ENCODE data around the gene SH3GL2. TPM values are rescaled to one million over a fixed set of nuclear protein-coding genes. Genes with fewer than 3 reads are reported as not detected.

SH3GL2 gene
- total RNA-seq, 1 donor from 2014 or later, result 3.6 TPM

GRCh38 chr9:17658237-17658636 lies 79.4 kb downstream of the SH3GL2 start:
- no peak for DNase-seq (ENCODE audit: low spot score)

- DNase-seq (ENCODE audit: low spot score), result no peak
Observed at GRCh38 chr9:17660158-17660557, 81.3 kb downstream of the SH3GL2 start.

- DNase-seq (ENCODE audit: low spot score), result no peak
Observed at GRCh38 chr9:17665450-17665849, 86.6 kb downstream of the SH3GL2 start.

- no peak for DNase-seq (ENCODE audit: low spot score)
Observed at GRCh38 chr9:17669206-17669605, 90.3 kb downstream of the SH3GL2 start.

DNA sequence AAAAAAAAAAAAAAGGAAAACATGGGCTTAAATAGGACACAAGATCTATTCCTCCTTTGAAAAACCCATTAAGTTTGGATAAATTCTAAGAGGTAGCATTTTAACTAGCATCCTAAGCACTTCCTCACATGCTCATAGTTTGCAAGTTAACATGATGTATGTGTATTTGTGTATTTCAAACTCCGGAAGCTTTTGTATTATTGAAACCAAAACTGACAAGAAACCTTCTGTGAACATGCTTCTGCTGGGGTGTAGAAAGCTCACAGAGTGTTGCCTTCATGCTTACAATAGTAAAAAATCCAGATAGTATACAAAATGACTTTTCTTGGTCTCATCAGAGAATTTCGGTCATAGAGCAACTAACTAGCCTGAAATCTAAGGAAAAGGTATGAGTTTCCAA lies 103.8 kb downstream of the SH3GL2 start:
- no peak for DNase-seq (ENCODE audit: low spot score)

GRCh38 chr9:17688834-17689233 lies 110.0 kb downstream of the SH3GL2 start:
- no peak for DNase-seq (ENCODE audit: low spot score)

DNA sequence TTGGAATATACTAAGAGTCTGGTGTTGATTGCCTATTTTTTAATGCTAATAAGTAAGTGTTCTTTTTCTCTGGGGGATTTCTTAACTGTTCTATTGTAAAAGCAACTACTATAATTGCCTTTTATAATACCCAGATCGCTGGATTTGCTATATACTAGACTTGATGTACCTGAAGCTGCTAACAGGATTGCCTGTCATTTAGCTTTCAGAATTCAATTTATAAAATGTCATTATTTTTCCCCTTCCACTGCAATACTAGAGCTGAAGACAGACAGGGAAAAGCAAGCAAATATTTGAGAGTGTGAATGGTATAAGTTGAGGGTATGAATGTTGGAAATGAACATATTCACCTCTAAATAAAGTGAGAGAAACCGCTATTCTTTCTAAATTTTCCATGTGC lies 115.5 kb downstream of the SH3GL2 start:
- no peak for DNase-seq (ENCODE audit: low spot score)

GRCh38 chr9:17695482-17695881 lies 116.6 kb downstream of the SH3GL2 start:
- peak; percentile 53 for DNase-seq (ENCODE audit: low spot score)

- DNase-seq (ENCODE audit: low spot score), result no peak
Observed at GRCh38 chr9:17699615-17700330, 120.9 kb downstream of the SH3GL2 start.

GRCh38 chr9:17706347-17706746 lies 127.5 kb downstream of the SH3GL2 start:
- no peak for DNase-seq (ENCODE audit: low spot score)

- no peak for DNase-seq (ENCODE audit: low spot score)
Observed at GRCh38 chr9:17719053-17719452, 140.2 kb downstream of the SH3GL2 start.

DNA sequence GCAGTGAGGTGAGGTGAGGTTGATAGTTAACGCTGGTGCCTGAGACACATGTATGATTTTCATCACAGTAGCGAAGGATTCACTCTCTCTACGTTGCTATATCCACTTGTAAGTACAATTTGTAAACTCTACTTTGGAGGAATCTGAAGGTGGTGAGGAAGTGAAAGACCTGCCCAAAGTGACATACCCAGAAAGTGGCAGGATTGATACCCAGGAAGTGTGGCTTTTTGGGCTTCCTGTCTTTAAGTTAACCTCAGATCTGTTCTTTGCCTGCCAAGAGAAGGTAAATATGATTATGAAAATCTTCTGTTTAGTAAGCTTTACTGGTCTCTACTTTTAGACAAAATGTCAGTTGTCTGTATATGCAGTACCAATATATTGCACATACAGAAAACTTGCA lies 143.1 kb downstream of the SH3GL2 start:
- no peak for DNase-seq (ENCODE audit: low spot score)

DNA sequence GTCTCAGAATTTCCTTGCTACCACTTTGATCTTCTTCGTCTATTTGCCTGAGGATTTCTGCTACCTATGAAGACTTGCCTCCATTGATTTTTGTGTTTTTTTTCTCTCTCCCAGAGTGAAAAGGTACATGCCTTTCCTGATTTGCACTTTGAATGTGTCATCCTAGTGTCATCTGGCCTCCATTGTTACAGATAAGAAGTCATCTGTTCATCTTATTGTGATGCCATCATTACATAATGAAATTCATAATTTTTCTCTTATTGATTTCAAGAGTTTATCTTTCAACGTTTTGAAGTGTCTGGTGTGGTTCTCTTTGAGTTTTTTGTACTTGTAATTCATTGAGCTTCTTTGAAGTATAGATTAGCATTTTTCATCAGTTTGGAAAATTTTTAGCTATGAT lies 144.8 kb downstream of the SH3GL2 start:
- DNase-seq (ENCODE audit: low spot score), result no peak

- no peak for DNase-seq (ENCODE audit: low spot score)
Observed at GRCh38 chr9:17725399-17726010, 146.6 kb downstream of the SH3GL2 start.

GRCh38 chr9:17726298-17726697 lies 147.4 kb downstream of the SH3GL2 start:
- no peak for DNase-seq (ENCODE audit: low spot score)

DNA sequence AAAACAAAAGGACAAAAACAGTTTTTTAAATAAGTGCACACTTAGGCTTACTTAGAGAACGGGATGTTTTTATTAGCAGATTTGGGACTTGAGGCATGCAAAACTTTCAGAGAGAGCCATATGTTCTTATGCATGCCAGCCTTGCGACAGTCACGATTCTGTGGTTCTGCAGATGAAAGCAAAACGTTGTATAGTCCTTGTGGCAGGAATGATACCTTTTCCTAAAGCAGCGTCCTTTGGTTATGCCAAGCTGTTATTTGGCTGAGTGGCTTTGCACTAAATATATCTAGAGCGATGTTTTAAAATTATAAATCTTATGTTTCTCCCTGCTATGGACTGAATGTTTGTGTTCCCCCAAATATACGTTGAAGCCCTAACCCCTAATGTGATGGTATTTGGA lies 152.0 kb downstream of the SH3GL2 start:
- DNase-seq (ENCODE audit: low spot score), result no peak

- DNase-seq (ENCODE audit: low spot score), result no peak
Observed at GRCh38 chr9:17731308-17731707, 152.4 kb downstream of the SH3GL2 start.

DNA sequence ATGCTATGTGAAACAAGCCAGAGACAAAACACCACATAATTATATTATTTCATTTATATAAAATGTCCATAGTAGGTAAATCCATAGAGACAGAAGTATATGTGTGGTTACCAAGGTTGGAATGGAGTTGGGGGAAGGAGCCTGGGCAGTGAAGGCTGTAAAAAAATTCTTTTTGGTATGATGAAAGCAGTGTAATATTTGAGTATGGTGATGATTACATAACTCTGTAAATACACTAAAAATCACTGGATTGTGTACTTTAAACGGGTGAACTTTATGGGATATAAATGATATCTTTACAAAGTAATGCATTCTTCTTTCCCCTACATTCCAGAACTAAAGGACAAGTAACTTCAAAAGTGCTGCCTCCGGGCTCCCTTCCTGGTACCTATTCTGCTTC lies 155.8 kb downstream of the SH3GL2 start:
- DNase-seq (ENCODE audit: low spot score), result no peak

- DNase-seq (ENCODE audit: low spot score), result no peak
Observed at GRCh38 chr9:17735859-17736258, 157.0 kb downstream of the SH3GL2 start.

DNA sequence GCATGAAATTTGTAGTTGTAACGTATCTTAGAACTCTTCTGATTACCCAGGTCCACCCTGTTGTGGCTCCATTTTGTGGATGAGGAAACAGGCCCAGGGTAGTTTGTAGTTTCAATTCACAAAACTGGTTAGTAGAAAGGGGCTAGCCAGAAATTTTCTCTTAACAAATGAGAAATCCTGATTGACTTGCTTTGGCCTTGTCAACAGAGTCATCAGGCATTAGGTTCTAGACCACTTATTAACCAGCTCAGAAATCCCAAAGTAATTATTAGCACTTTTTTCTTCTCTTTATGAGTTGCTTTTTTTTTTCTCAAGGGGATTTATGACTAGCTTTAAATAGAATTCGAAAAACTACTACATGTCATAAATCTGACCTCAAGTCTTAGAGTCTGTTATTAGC lies 160.2 kb downstream of the SH3GL2 start:
- no peak for DNase-seq (ENCODE audit: low spot score)

DNA sequence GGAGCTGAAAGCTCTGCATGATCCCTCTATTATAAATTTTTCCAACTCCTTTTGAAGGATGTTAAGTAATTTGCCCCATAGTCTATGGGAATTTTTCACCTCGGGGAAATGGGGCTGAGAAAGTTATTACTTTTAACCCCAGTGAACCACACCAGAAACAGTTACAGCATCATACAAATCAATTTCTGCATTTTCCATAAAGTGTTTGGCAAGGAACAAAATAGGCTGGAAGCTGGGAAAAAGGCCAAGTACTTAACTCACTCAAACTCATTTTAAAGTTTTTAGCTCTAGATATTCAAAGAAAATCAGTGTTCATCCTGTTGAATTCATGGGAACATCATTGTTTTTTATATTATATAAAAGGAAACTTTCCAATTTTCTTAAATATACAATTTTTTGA lies 160.9 kb downstream of the SH3GL2 start:
- peak; percentile 18 for DNase-seq (ENCODE audit: low spot score)

DNA sequence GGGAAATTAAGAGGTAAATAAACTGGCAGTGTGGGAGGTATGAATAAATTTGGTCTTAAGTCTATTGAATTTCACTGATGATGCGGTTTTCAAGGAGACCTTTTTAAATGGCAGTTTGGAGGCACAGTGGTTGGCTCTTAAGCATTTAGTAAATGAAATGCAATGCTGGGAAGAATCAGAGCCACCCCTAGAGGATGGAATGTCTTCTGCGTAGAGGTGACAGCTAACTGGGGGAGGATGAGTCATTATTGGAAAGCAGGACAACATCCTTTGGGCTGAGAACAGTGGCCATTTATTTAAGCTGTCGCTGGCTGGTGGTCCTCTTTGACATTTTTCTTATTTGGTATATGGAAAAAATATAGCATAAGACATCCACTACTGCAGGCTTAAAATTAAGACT lies 163.2 kb downstream of the SH3GL2 start:
- DNase-seq (ENCODE audit: low spot score), result no peak

GRCh38 chr9:17744786-17745185 lies 165.9 kb downstream of the SH3GL2 start:
- peak; percentile 18 for DNase-seq (ENCODE audit: low spot score)

GRCh38 chr9:17750269-17750668 lies 171.4 kb downstream of the SH3GL2 start:
- no peak for DNase-seq (ENCODE audit: low spot score)
